GM13977 (cell line): ENCODE measurements around the gene PHKA2.
A peak's percentile ranks its signal among the peaks of the same experiment; 100 is the strongest.

Source experiments
- DNase-seq: peaks from one replicate; pipeline ENCODE4 v3.0.0; 2012; ENCODE audit warnings: low spot score
- CTCF ChIP-seq: IDR thresholded peaks from 2 replicates; pipeline ENCODE4 v1.5.1; 2012; ENCODE audit warnings: mild to moderate bottlenecking, control low read depth; ENCODE audit not compliant: insufficient read depth; ENCODE audit errors: extremely low read depth, missing control alignments
- in situ Hi-C: fragments of 300-500 bp; cut with MboI; formaldehyde crosslinking; loops from one replicate; pipeline ENCODE4 v1.12.0; 2022; ENCODE audit warnings: low sequenced_read_pairs, low pct_unique_long_range_greater_than_20kb, mixed read lengths, inconsistent platforms; ENCODE audit not compliant: unreplicated experiment

PHKA2 gene, protein sequence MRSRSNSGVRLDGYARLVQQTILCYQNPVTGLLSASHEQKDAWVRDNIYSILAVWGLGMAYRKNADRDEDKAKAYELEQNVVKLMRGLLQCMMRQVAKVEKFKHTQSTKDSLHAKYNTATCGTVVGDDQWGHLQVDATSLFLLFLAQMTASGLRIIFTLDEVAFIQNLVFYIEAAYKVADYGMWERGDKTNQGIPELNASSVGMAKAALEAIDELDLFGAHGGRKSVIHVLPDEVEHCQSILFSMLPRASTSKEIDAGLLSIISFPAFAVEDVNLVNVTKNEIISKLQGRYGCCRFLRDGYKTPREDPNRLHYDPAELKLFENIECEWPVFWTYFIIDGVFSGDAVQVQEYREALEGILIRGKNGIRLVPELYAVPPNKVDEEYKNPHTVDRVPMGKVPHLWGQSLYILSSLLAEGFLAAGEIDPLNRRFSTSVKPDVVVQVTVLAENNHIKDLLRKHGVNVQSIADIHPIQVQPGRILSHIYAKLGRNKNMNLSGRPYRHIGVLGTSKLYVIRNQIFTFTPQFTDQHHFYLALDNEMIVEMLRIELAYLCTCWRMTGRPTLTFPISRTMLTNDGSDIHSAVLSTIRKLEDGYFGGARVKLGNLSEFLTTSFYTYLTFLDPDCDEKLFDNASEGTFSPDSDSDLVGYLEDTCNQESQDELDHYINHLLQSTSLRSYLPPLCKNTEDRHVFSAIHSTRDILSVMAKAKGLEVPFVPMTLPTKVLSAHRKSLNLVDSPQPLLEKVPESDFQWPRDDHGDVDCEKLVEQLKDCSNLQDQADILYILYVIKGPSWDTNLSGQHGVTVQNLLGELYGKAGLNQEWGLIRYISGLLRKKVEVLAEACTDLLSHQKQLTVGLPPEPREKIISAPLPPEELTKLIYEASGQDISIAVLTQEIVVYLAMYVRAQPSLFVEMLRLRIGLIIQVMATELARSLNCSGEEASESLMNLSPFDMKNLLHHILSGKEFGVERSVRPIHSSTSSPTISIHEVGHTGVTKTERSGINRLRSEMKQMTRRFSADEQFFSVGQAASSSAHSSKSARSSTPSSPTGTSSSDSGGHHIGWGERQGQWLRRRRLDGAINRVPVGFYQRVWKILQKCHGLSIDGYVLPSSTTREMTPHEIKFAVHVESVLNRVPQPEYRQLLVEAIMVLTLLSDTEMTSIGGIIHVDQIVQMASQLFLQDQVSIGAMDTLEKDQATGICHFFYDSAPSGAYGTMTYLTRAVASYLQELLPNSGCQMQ

DNA sequence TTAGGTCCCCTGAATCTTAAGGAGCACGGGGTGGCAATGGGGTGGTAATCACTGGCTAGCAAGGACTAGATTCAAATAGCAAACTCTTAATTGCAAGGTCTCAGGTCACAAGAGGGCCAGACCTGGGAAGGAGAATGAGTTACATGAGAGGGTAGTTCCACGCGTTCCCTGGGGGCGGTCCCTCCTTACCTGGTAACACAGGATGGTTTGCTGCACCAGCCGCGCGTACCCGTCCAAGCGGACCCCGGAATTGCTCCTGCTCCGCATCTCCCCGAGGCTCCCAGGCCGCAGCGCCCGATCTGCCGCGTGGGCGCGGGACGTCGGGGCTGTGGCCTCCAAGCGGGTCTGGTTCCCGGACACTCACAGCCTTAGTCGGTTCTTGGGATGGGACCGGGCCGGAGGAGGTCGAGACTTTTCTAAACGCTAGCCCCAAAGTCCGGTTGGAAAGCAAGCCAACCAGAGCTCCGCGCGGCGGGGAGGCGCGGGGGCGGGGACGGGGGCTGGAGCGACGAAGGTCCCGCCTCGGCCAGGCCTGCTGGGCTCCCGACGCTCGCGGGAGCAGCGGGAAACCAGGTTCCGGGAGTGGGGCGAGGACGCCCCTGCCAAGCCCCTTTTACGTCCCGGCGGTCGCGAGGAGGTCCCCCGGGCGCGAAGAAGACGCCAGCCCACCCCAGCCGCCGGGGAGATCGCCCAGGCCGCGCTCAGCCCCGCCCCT is at the start of gene PHKA2:
PHKA2 (minus strand) TSS at position 449 of the 715 bp plus-strand sequence; CDS start at position 267, 182 bp downstream.
- DNase-seq = peak; percentile 13
- no peak for TF ChIP-seq CTCF
- in situ Hi-C loops = no loop called here

GRCh38 chrX:19030805-19031204 is 46.9 kb upstream of the PHKA2 start:
- DNase-seq = no peak

DNA sequence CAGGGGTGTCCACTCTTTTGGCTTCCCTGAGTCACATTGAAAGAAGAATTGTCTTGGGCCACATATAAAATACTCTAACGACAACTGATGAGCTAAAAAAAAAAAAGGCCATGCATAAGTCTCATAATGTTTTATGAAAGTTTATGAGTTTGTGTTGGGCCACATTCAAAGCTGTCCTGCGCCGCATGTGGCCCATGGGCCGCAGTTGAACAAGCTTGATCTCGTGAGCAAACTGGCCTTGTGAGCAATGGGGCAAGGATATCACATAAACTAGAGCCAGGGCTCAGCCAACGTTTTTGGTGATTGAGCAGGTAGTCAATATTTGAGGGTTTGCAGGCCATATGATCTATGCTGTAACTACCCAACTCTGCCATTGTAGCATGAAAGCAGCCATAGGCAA is 44.6 kb upstream of the PHKA2 start:
- no peak for TF ChIP-seq CTCF
- in situ Hi-C loops = loop anchor here (25.0 kb wide), 1 partner anchor 309 kb away; the partner anchor contains the start of gene PDHA1
- DNase-seq = no peak

More at GRCh38 chrX:19030805-19031204, 46.9 kb upstream of the PHKA2 start:
- no peak for TF ChIP-seq CTCF
- in situ Hi-C loops = loop anchor here (25.0 kb wide), 1 partner anchor 306 kb away; the partner anchor contains the start of gene PDHA1

GRCh38 chrX:19024366-19024765 is 40.5 kb upstream of the PHKA2 start:
- no peak for DNase-seq
- TF ChIP-seq CTCF = no peak
- in situ Hi-C loops = no loop called here

DNA sequence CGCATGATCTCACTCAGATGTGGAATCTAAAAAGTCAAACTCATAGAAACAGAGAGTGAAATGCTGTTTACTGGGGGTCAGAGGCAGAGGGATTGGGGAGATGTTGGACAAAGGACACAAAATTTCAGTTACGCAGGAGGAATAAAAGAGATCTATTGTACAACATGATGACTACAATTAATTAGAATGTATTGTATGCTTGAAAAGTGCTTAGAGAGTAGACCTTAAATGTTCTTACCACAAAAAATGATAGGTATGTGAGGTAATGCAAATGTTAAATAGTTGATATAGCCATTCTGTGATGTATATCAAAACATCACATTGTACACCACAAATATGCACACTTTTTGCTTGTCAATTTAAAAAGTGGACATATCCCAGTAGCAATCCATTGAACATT is 36.1 kb upstream of the PHKA2 start:
- in situ Hi-C loops = no loop called here
- no peak for DNase-seq
- TF ChIP-seq CTCF = no peak
